RWPE2 (cell line): ENCODE measurements around the gene NAV2.

Experiments used
- ATAC-seq: fragments of 200-7000 bp; cut with Tn5 transposase; 3 replicates; pipeline ENCODE4 v1.9.1; 2021; ENCODE audit warnings: low read depth
- DNase-seq: peaks from one replicate; pipeline ENCODE4 v3.0.0-alpha.2; 2020; ENCODE audit warnings: low spot score
- H3K27ac ChIP-seq: fragments of 450-650 bp; 2 replicates; pipeline ENCODE4 v1.5.1; 2017; ENCODE audit warnings: mild to moderate bottlenecking; ENCODE audit not compliant: poor library complexity, severe bottlenecking
- H3K27me3 ChIP-seq: fragments of 250-450 bp; sonication (Bioruptor Pico); 2 replicates; pipeline ENCODE4 v1.5.1; 2021; ENCODE audit warnings: mild to moderate bottlenecking, moderate library complexity; ENCODE audit not compliant: insufficient read depth, poor library complexity, severe bottlenecking
- H3K36me3 ChIP-seq: fragments of 250-450 bp; sonication (Bioruptor Pico); 2 replicates; pipeline ENCODE4 v1.5.1; 2020; ENCODE audit warnings: low read depth, mild to moderate bottlenecking, moderate library complexity
- H3K4me1 ChIP-seq: fragments of 250-450 bp; sonication (Bioruptor Pico); 2 replicates; pipeline ENCODE4 v1.5.1; 2021; ENCODE audit warnings: mild to moderate bottlenecking, moderate library complexity; ENCODE audit not compliant: insufficient read depth, poor library complexity, severe bottlenecking
- H3K4me3 ChIP-seq: fragments of 250-450 bp; sonication (Bioruptor Pico); 2 replicates; pipeline ENCODE4 v1.5.1; 2021; ENCODE audit warnings: mild to moderate bottlenecking, moderate library complexity; ENCODE audit not compliant: severe bottlenecking
- H3K9me3 ChIP-seq: fragments of 250-450 bp; sonication (Bioruptor Pico); 2 replicates; pipeline ENCODE4 v1.5.1; 2021; ENCODE audit warnings: mild to moderate bottlenecking, moderate library complexity; ENCODE audit not compliant: severe bottlenecking
- TF ChIP-seq, protein P1 (sequence below): fragments of 450-650 bp; IDR thresholded peaks from one replicate; pipeline ENCODE4 v1.5.1; 2017; ENCODE audit warnings: mild to moderate bottlenecking, moderate library complexity; ENCODE audit not compliant: poor library complexity, severe bottlenecking

Gene NAV2

DNA sequence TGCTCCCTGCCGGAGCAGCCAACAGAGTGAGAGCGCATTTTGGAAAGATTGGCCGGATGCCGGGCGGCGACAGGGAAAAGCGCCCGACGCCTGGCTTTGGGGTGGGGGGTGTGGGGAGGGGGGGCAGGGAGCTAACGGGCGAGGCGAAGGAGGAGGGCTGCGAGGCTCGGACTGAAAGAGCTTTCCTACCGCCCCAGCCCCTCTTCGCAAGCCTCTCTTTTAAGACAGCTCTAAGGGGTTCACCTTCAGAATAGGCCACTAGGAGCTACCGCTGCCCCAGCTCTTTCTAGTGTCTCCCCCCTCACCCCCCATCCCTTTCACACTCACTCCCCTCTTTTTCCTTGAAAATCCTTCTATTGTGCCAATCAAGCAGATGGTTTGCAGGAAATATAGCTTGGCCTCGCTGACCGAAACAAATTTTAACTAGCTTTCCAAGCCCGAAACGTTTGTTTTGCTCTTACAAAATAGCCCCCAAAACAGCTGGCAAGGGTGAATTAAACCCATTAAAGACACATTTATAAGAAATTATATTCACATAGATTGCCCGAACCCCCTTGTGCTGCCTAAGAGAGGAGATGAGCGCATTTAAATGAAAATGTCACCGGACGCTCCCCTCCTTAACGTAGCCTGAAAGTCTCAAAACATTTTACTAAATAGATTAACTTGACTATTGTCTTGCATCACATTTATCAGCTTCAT is 451.3 kb downstream of the NAV2 start:
- no peak overlapping the region for H3K4me3 ChIP-seq
- ATAC-seq, result no peak
- H3K4me1 ChIP-seq, result no peaks in the 10 kb centered on the region
- peaks cover 88% of the 10 kb centered on the region for H3K27me3 ChIP-seq
- TF ChIP-seq, protein P1, sequence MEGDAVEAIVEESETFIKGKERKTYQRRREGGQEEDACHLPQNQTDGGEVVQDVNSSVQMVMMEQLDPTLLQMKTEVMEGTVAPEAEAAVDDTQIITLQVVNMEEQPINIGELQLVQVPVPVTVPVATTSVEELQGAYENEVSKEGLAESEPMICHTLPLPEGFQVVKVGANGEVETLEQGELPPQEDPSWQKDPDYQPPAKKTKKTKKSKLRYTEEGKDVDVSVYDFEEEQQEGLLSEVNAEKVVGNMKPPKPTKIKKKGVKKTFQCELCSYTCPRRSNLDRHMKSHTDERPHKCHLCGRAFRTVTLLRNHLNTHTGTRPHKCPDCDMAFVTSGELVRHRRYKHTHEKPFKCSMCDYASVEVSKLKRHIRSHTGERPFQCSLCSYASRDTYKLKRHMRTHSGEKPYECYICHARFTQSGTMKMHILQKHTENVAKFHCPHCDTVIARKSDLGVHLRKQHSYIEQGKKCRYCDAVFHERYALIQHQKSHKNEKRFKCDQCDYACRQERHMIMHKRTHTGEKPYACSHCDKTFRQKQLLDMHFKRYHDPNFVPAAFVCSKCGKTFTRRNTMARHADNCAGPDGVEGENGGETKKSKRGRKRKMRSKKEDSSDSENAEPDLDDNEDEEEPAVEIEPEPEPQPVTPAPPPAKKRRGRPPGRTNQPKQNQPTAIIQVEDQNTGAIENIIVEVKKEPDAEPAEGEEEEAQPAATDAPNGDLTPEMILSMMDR, result no peak
- H3K9me3 ChIP-seq, result no peaks in the 10 kb centered on the region
- no peak for DNase-seq
- no peak overlapping the region for H3K27ac ChIP-seq
- H3K36me3 ChIP-seq, result no peaks in the 10 kb centered on the region
